ENCODE results near the gene RAB43. TPM values are rescaled to one million over a fixed set of nuclear protein-coding genes. Genes with fewer than 3 reads are reported as not detected.
"Not testable (repeated sequence)": the region's sequence is repeated elsewhere in the genome, so short reads cannot be mapped to it uniquely, and the experiment has no call there.

RAB43 gene
- polyA plus RNA-seq, 5 donors: 5.1 to 12.8 (median 9.3) TPM

DNA sequence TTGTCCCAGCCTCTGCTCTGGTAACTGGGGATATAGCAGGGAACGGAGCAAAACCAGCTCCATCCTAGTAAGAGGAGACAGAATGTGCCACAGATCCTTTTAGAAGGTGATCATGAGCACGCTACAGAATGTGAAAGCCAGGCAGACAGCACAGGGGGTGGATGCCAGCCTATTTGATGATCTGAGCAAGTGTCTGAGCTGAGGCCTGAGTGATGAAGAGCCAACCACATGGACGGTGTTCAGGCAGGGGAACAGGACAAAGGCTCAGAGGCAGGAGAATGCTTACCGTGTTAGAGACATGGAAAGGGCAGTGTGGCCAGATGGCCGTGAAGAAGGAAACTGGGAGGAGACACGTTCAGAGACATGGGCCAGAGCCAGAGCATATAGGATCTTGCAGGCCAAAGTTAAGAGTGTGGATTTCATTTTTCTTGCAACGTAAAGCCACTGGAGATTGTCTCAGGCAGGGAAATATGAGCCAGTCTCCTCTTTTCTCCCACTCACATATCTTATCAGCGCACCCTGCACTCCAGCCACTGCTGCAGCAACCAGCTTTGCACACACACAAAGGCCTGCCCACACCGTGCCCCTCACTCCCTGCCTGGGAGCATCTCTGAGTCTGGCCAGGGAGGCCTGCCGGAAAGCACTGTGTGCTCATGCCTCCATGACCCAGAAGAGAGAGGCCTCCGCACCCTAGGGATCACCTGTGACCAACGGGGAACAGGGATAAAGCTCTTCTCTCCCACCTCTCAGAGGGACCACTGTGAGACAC is 20.1 kb downstream of the RAB43 start:
- DNase-seq: no peak

DNA sequence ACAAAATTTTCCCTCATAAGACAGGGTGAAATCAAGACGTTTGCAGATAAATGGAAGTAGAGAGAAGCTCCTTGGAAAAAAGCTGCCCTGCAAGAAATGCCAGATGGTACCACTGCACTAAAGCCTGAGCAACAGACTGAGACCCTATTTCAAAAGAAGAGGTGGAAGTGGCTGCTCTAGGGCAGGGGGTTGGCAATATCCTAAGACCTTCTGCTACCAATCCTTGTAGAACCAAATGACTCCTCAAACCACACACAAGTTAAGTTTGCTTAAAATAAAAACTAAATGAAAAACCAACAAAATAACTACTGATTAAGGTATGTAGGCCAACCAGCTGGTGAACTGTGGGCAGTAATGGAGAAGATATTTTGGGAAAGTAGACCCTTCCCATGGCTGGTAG is 21.3 kb downstream of the RAB43 start:
- no peak for DNase-seq

DNA sequence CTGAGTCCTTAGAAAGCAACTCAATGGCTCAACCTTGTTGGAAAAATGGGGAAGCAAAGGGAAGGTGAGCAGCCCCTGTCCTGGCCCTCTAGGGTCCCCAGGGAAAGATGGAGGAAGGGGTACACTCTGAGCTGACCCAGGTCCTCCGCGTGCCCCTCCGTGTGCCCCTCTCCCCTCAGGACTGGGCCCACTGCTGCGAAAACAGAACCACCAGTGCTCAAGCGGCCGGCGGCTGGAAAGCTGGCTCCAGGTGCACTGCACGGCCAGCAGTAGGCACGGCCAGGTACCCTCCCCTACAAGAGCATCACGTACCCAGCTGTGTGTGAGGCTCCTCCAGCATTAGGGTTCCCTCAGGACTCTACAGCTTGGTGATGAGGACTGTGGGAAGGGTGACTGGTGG is 26.3 kb downstream of the RAB43 start:
- DNase-seq: no peak

DNA sequence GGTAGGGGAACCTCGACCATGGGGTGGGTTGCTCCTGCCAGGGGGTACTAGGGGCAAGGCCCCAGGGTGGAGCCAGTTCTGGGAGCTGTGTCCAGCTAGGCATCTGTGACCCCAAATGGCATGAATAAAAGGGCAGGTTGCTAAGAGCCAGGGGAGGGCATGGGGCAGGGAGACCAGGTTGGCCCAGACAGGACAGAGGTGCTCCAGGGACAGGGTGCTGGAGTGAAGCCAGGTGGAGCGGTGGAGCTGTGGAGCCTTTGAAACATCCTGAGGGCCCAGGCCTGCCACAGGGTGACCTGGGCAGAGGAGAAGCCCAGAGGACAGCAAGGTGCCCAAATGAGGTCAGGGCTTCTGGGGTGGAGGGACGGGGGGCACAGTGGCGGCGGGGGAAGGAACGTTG is 33.3 kb downstream of the RAB43 start:
- DNase-seq: not testable (repeated sequence)

DNA sequence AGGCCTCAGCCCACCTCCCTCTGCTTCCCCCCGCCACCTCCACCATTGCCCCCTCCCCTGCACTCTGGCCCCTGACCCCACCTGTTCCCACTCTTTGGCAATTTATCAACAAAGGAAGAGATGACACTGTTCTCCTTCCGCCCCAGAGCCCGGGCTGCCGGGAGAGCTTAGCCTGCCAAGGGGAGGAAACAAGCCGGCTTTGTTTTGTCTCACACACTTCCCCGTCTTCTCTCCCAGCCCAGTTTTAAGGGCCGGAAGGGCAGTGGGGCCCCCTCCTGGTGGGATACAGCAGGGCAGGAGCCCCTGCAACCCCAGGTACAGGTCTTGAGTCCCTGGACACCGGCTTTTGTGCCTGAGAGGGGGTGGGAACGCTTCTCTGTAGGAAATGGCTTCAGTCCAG is 33.7 kb downstream of the RAB43 start:
- DNase-seq: peak; percentile 54 to 63

DNA sequence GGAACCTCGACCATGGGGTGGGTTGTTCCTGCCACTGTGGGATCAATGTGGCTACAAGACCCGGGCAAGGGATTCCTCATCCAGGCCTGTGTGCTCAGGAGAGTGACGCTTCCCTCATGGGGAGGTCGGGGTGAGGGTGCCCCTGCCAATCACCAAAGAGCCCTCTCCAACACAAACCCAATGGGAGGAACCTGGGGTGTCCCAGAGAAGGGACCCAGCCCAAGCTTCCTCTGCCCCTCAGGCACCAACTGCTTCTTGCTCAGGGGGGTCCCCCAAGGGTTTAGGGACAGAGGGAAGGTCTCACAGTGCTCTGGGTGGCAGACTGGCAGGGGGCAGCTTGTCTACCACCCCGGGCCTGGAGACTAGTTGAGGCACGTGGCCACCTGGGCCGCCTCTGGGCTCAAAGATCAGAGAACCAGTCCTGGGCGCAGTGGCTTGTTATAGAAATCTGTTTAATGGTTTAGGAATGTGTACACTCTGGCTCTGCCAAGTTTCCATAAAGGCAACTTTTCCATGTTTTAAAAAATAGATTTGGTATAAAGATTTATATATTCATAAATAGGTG is 34.4 kb downstream of the RAB43 start:
- DNase-seq: peak; percentile 47 to 50

DNA sequence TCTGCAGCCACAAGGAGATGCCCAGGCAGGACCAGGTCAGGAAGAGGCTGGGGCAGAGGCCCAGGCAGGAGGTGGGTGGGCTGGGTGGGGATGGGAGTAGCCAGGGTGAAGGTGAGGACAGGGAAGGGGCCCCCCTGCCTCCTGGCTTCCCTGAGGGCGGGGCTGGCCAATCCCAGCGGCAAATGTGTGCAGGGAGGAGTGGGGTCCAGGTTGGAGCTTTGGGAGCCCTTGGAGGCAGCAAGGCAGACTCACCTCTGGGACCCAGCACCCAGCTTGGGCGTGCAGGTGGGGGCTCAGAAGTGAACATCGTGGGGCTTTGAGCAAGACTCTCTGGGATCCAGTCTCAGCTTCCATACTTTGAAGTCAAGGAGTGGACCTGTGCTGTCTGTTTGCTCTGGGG is 35.8 kb downstream of the RAB43 start:
- DNase-seq: no peak

DNA sequence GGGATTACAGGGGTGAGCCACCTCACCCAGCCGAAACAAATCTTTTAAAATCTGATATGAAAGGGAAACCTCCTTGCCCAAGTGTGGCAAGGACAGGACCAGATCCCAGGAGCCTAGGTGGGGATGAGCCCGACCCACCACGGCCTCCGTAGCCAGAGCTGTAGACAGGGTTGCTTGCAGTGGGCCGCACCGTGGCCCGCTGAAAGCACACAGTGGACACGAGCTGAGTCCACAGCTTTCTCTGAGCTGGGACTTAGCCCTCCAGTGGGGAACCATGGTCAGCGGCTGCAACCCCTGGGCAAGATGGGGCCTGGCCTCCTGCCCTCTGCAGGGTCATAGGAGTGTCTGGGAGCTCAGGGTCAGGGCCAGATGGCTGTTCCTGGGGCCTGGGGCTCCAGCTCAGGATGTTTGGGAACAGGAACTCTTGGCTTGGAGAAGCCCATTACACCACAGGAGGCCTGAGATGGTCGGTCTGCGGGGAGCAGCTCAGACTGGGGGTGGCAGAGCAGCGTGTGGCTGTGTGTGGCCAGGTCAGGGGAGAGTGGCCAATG is 36.4 kb downstream of the RAB43 start:
- DNase-seq: no peak

DNA sequence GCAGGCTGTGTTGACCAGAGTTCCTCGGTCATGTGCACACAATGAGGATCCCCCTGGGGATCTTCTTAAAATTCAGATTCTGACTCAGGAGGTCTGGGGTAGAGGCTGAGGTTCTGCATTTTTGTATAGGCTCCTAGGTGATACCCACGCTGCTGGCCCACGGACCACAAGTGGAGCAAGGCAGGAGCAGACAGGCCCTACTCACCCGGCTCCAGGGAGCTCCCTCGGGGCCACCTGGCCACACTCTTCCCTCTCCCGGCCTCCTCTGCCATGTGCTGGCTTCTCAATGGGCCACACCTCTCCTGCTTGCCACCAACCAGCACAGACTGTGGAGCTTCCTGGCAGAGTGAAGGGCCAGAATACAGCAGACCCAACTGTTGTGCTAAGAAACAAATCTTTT is 37.1 kb downstream of the RAB43 start:
- DNase-seq: no peak

DNA sequence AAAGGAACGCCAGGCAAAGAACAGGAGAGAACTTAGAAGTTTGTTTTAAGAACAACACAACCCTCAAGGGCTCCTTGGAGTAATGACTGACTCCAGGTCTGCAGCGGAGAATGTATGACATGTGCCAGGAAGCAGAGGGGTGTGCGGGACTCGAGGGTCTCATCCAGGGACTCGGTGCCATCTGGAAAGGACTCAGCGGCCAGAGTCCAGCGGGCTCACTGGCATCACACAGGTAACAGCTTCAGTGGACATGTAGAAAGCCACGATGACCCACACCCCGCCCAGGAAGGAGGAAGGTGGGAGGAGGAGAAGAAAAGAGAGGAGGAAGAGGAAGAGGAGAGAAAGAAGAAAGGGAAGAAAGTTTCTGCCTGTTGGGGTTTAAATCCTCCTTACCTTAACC is 39.6 kb downstream of the RAB43 start:
- no peak for DNase-seq

DNA sequence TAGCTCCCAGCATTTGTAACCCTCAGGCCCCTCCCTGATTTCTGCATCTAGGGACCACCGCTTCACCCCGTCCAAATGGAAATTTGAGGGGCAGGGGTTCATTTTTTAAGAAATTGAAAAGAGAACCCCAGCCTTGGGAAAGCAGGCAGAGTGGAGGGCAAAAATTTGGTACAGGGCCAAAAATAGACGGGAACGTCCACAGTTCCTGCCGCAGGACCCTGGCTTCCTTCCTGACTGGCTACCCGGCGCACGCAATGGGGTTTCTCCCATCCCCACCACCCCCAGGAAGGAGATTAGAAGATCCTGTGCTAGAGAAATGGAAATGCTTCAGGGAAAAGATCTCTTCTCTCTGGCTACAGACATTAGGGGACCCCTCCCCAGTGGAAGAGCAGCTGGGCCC is 40.1 kb downstream of the RAB43 start:
- no peak for DNase-seq

DNA sequence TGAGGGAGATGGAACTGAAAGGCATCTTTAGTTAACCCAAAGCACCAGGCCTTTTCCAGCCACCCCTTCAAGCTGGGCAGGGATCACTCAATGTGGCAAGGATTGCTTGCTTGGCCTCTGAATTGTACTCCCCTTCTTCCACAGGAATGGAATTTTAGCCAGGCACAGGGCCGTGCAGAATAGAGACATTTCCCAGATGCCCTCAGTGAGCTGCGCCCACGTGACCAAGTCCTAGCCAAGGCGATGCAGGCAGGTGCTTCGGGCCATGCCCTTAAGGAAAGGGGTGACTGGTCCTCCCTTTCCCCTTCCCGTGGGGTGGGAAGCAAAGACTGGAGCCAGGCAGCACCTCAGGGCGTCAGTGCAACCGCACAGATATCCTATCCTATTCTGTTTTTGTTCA is 43.1 kb downstream of the RAB43 start:
- DNase-seq: no peak

DNA sequence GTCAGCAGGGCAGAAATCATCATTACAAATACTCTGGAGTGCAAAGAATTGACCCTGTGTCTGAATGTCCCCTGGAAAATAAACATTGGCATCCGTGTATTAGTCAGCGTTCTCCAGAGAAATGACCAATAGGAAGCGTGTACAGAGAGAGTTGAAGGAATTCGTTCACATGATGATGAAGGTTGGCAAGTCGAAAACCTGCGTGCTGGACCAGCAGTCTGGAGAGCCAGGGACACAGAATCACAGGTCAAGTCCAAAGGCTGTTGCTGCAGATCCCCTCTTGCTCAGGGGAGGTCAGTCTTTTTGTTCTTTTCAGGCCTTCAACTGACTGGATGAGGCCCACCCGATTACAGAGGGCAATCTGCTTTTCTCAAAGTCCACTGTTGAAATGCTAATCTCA is 44.4 kb downstream of the RAB43 start:
- DNase-seq: no peak

DNA sequence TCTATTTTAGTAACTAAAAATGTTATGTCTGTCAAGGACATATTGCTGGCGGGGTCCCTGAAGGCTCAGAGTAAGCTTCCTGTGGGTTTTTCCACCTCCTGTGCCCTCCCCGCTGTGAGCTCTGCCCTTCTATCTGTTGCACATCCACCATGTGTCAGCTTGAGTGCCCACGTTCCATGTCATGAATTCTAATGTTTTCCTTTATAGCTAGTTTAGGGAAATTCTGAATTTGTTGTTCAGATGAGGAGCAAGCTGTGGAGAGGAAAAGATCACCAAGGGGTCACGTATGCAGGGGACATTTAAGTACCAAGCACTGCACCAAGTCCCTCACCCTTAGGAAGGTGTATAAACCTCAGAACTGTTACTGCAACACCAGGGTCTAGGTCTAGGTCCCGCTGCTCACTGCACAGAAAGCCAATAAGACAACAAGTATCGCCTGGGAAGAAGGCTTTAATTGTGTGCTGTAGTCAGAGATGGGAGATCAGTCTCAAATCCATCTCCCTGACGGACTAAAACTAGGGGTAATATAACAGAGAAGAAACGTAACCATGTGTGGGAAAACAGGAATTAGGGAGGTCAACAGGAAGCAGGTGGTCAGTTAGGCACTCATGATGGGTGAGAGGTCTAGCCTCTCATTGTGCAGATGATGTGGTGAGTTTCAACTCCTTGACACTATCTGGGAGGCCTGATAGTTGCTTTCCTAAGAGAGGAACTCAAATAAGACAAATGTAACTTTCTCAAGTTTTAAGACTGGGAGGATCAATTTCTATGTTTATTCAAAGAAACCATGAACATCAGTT is 51.3 kb downstream of the RAB43 start:
- DNase-seq: no peak

DNA sequence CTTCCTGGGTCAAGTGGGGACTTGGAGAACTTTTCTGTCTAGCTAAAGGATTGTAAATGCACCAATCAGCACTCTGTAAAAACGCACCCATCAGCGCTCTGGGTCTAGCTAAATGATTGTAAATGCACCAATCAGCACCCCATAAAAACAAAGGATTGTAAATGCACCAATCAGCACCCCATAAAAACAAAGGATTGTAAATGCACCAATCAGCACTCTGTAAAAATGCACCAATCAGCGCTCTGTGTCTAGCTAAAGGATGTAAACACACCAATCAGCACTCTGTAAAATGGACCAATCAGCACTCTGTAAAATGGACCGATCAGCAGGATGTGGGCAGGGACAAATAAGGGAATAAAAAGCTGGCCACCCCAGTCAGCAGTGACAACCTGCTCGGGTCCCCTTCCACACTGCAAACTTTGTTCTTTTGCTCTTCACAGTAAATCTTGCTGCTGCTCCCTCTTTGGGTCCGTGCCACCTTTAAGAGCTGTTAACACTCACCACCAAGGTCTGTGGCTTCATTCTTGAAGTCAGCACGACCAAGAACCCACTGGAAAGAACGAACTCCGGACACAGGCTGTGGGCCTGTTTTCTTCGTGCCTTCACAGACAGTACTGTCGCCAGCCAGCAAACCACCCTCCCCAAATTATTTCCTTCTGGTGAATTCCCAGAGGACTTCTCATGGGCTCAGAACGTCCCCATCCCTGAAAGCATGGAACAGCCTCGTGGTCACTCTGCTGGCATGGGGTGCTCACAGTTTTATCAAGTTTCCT is 52.1 kb downstream of the RAB43 start:
- DNase-seq: not testable (repeated sequence)

DNA sequence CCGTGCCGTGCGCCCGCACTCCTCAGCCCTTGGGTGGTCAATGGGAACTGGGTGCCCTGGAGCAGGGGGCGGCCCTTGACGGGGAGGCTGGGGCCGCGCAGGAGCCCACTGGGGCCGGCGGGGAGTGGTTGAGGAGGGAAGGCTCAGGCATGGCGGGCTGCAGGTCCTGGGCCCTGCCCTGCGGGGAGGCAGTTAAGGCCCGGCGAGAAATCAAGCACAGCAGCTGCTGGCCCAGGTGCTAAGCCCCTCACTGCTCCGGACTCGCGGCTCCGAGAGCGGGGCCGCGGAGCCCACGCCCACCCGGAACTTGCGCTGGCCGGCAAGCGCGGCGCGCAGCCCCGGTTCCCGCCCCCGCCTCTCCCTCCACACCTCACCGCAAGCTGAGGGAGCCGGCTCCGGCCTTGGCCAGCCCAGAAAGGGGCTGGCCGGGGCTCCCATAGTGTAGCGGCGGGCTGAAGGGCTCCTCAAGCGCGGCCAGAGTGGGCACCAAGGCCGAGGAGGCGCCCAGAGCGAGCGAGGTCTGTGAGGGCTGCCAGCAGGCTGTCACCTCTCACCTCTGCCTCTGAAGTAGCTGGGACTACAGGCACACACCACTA is 53.2 kb downstream of the RAB43 start:
- peak in 1 of 2 donors; percentile 23 for DNase-seq

DNA sequence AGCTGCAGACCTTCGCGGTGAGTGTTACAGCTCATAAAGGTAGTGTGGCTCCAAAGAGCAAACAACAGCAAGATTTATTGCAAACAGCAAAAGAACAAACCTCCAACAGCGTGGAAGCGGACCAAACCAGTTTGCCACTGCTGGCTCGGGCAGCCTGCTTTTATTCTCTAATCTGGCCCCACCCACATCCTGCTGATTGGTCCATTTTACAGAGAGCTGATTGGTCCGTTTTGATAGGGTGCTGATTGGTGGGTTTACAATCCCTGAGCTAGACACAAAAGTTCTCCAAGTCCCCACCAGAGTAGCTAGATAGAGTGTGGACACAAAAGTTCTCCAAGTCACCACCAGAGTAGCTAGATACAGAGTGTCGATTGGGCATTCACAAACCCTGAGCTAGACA is 53.9 kb downstream of the RAB43 start:
- not testable (repeated sequence) for DNase-seq

DNA sequence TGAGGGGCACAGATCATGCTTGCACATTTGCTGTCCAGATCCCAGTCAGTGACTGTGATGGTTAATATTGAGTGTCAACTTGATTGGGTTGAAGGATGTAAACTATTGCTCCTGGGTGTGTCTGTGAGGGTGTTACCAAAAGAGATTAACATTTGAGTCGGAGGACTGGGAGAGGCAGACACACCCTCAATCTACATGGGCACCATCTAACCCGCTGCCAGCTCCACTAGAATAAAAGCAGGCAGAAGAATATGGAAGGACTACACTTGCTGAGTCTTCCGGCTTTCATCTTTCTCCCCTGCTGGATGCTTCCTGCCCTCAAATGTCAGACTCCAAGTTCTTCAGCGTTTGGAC is 55.9 kb downstream of the RAB43 start:
- no peak for DNase-seq

DNA sequence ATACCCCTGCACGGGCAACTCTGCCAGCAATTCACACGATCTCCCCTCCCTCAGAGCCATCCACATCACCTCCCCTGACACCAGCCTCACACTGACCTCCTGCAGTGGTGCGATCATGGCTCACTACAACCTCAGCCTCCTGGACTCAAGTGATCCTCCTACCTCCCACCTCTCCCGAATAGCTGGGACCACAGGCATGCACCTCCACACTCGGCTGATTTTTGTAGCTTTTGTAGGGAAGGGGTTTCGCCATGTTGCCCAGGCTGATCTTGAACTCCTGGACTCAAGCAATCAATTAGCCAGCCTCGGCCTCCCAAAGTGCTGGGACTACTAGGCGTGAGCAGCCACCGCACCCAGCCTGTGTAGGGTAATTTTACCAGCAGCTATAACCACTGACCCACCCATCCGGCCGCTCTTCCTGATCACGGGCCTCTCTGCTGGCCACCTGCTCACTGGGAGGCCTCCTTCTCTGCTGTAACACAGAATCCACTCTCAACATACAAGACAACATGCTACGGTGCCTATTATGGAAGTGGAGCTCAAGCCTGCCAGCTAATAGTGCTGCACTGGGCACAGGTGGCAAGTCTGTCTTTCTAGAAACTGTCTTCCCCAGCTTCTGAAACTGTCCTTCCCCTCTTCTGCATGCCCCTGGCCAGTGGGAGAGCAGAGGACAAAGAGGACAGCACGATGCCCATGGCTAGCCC is 56.4 kb downstream of the RAB43 start:
- no peak for DNase-seq

DNA sequence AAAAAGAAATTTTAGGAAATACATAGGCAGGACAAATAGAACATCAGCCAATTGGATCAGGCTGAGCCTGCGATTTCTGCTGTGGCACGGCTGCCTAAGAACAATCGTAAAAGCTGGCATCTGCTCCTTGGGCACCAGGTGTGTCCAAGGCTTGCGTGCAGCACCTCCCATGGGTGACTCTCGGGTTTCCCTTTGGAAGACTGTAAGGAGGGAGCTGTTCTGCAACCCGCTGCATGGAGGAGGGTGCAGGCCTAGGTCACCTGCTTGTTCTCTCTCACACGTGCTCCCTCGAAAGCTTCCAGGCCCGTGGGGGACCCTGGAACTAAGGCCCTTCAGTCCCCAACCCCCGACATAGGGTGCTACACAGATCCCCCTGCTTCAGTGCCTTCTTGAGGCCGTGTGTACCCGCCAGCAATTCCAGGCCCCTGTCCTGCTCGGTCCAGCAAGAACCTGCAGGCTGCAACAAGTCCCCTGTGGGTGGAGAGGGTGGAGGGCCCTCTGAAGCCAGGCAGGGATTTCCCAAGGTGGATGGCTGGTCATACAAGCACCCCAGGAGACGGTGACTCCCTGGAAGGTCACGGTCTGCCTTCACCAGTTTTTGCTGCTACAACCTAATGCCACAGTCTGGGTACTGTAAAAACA is 57.6 kb downstream of the RAB43 start:
- no peak for DNase-seq

Data from right lung (tissue), 5 donors.